OCI-M2 (cell line): Measurements from ENCODE around the gene ATG16L1.

ENCODE experiments used
- DNase-seq: peaks from one replicate; lab custom pipeline; 2025; ENCODE audit not compliant: unreplicated experiment; lab: John Stamatoyannopoulos, UW

The ATG16L1 gene

GRCh38 chr2:233226511-233227031 lies 24.9 kb upstream of the ATG16L1 start:
- no peak for DNase-seq

- DNase-seq, result no peak
Measured at GRCh38 chr2:233227346-233227978, 24.0 kb upstream of the ATG16L1 start.

- DNase-seq, result no peak
Measured at GRCh38 chr2:233228376-233228775, 23.1 kb upstream of the ATG16L1 start.

GRCh38 chr2:233233618-233234230 lies 17.7 kb upstream of the ATG16L1 start:
- no peak for DNase-seq

GRCh38 chr2:233234264-233234663 lies 17.2 kb upstream of the ATG16L1 start:
- DNase-seq, result no peak

GRCh38 chr2:233234996-233235395 lies 16.5 kb upstream of the ATG16L1 start:
- DNase-seq, result no peak

- no peak for DNase-seq
Measured at GRCh38 chr2:233235977-233236376, 15.5 kb upstream of the ATG16L1 start.

- no peak for DNase-seq
Measured at GRCh38 chr2:233236820-233237589, 14.5 kb upstream of the ATG16L1 start.

GRCh38 chr2:233240897-233241296 lies 10.6 kb upstream of the ATG16L1 start:
- no peak for DNase-seq

- no peak for DNase-seq
Measured at GRCh38 chr2:233241803-233242202, 9.7 kb upstream of the ATG16L1 start.

- DNase-seq, result no peak
Measured at GRCh38 chr2:233242231-233242927, 9.1 kb upstream of the ATG16L1 start.

- DNase-seq, result no peak
Measured at GRCh38 chr2:233243348-233243747, 8.1 kb upstream of the ATG16L1 start.

GRCh38 chr2:233244818-233245217 lies 6.7 kb upstream of the ATG16L1 start:
- DNase-seq, result no peak

GRCh38 chr2:233245406-233245805 lies 6.1 kb upstream of the ATG16L1 start:
- no peak for DNase-seq

GRCh38 chr2:233247116-233247515 lies 4.4 kb upstream of the ATG16L1 start:
- DNase-seq, result no peak

GRCh38 chr2:233247744-233248143 lies 3.7 kb upstream of the ATG16L1 start:
- DNase-seq, result no peak

GRCh38 chr2:233248999-233249398 lies 2.5 kb upstream of the ATG16L1 start:
- DNase-seq, result no peak

GRCh38 chr2:233250568-233250967 lies 905 bp upstream of the ATG16L1 start:
- DNase-seq, result no peak

- no peak for DNase-seq
Measured at GRCh38 chr2:233250985-233251305, 528 bp upstream of the ATG16L1 start.

GRCh38 chr2:233252227-233252626 lies 754 bp downstream of the ATG16L1 start:
- DNase-seq, result no peak

GRCh38 chr2:233255151-233255550 lies 3.7 kb downstream of the ATG16L1 start:
- no peak for DNase-seq

- DNase-seq, result no peak
Measured at GRCh38 chr2:233256048-233256447, 4.6 kb downstream of the ATG16L1 start.
